Measurements from ENCODE around the gene UHRF2. TPM values are rescaled to one million over a fixed set of nuclear protein-coding genes. Genes with fewer than 3 reads are reported as not detected.

The UHRF2 gene
- polyA plus RNA-seq, 1 experiment: 31.1 TPM

- CTCF ChIA-PET: no interaction called here
Measured at GRCh38 chr9:6551136-6551535, 138.1 kb downstream of the UHRF2 start.

GRCh38 chr9:6552033-6552432, 139.0 kb downstream of the UHRF2 start:
- TF ChIP-seq CTCF (IDR thresholded peaks at IDR 0.05; ENCODE audit: insufficient read depth, low read depth, low read length): peak; percentile 35
- ChIA-PET POLR2A (no interaction called here), CTCF (interaction anchor here (1.8 to 1.9 kb wide), 3 partner anchors 9 to 13 kb away, joined by 9 read pairs; no protein-coding TSS in a partner anchor)
- no peak overlapping the region for H3K4me3 ChIP-seq (ENCODE audit: low read depth, low read length)
- H3K36me3 ChIP-seq (ENCODE audit: control insufficient read depth, insufficient read depth, low read length): no peaks in the 10 kb centered on the region
- no peaks in the 10 kb centered on the region for H3K27me3 ChIP-seq (ENCODE audit: control insufficient read depth, insufficient read depth, low read length)
- peak; percentile 4 for DNase-seq (ENCODE audit: low read depth)

More at GRCh38 chr9:6551136-6551535, 138.1 kb downstream of the UHRF2 start:
- Histone ChIP-seq H3K27me3 (ENCODE audit: control insufficient read depth, insufficient read depth, low read length) (no peaks in the 10 kb centered on the region), H3K4me3 (ENCODE audit: low read depth, low read length) (no peak overlapping the region), H3K36me3 (ENCODE audit: control insufficient read depth, insufficient read depth, low read length) (no peaks in the 10 kb centered on the region)
- DNase-seq (ENCODE audit: low read depth): no peak
- POLR2A ChIA-PET: no interaction called here
- TF ChIP-seq CTCF (IDR thresholded peaks at IDR 0.05; ENCODE audit: insufficient read depth, low read depth, low read length): no peak

- ChIA-PET POLR2A (no interaction called here), CTCF (interaction anchor here (1.8 to 1.9 kb wide), 3 partner anchors 10 to 13 kb away, joined by 9 read pairs; no protein-coding TSS in a partner anchor)
- Histone ChIP-seq H3K4me3 (ENCODE audit: low read depth, low read length) (no peak overlapping the region), H3K36me3 (ENCODE audit: control insufficient read depth, insufficient read depth, low read length) (no peaks in the 10 kb centered on the region), H3K27me3 (ENCODE audit: control insufficient read depth, insufficient read depth, low read length) (no peaks in the 10 kb centered on the region)
- DNase-seq (ENCODE audit: low read depth): no peak
- TF ChIP-seq CTCF (IDR thresholded peaks at IDR 0.05; ENCODE audit: insufficient read depth, low read depth, low read length): no peak
Measured at GRCh38 chr9:6552498-6553121, 139.6 kb downstream of the UHRF2 start.

GRCh38 chr9:6553866-6554265, 140.9 kb downstream of the UHRF2 start:
- DNase-seq (ENCODE audit: low read depth): no peak
- H3K4me3 ChIP-seq (ENCODE audit: low read depth, low read length): no peak overlapping the region
- no peak for TF ChIP-seq CTCF (IDR thresholded peaks at IDR 0.05; ENCODE audit: insufficient read depth, low read depth, low read length)
- ChIA-PET CTCF (interaction anchor here (0.8 to 1.5 kb wide), 2 partner anchors 15 to 139 kb away, joined by 3 read pairs; no protein-coding TSS in a partner anchor), POLR2A (no interaction called here)
- no peaks in the 10 kb centered on the region for H3K36me3 ChIP-seq (ENCODE audit: control insufficient read depth, insufficient read depth, low read length)
- H3K27me3 ChIP-seq (ENCODE audit: control insufficient read depth, insufficient read depth, low read length): no peaks in the 10 kb centered on the region

Small RNA genes lying within 50 kb of the gene (small RNA-seq; reads per million reads assigned to genes)
- not detected for gene RN7SL25P (ENCODE audit: insufficient read length, low read depth, low replicate concordance)

Other genes starting within 250 kb of the UHRF2 start
- not detected in 2 replicates for gene IL33, start 197.4 kb upstream of the UHRF2 start, polyA plus RNA-seq (2011; rRNA removed)
- gene TPD52L3, start 84.8 kb upstream of the UHRF2 start, polyA plus RNA-seq (2011; rRNA removed): not detected in 2 replicates
- gene GLDC, start 232.5 kb downstream of the UHRF2 start, polyA plus RNA-seq (2011; rRNA removed): 0.28 and 0.44 TPM in 2 replicates